Activated T-helper 2 cell treated with anti-CD3 and anti-CD28 coated beads, Interferon-gamma antibody, Interleukin-2, Interleukin-4, amounts not matched to agents 10 μg/mL and 5 μg/mL and 100 μg/mL, durations not matched to agents 14 hours and 24 hours and 36 hours (primary cell): ENCODE data around the gene GBP1. TPM values are rescaled to one million over a fixed set of nuclear protein-coding genes. Genes with fewer than 3 reads are reported as not detected.
"Not testable (repeated sequence)": the region's sequence is repeated elsewhere in the genome, so short reads cannot be mapped to it uniquely, and the experiment has no call there.

ENCODE experiments used
- DNase-seq: peaks from one replicate; pipeline ENCODE4 v3.0.0; 2021; ENCODE audit warnings: low spot score
- H3K27ac Mint-ChIP-seq: one replicate; pipeline ENCODE4 v1.8.0; 2021; ENCODE audit warnings: mixed read lengths
- H3K27me3 Mint-ChIP-seq: one replicate; pipeline ENCODE4 v1.8.0; 2021; ENCODE audit warnings: low read depth, mixed read lengths
- H3K36me3 Mint-ChIP-seq: one replicate; pipeline ENCODE4 v1.8.0; 2021; ENCODE audit warnings: low read depth, mixed read lengths
- H3K4me1 Mint-ChIP-seq: one replicate; pipeline ENCODE4 v1.8.0; 2021; ENCODE audit warnings: low read depth, mixed read lengths
- H3K4me3 Mint-ChIP-seq: one replicate; pipeline ENCODE4 v1.8.0; 2021; ENCODE audit warnings: low read depth, mild to moderate bottlenecking, moderate library complexity, mixed read lengths
- H3K9me3 Mint-ChIP-seq: one replicate; pipeline ENCODE4 v1.8.0; 2021; ENCODE audit warnings: mixed read lengths
- intact Hi-C: fragments of 100-400 bp; cut with micrococcal nuclease; formaldehyde crosslinking; loops from one replicate; pipeline ENCODE4 v1.15.1; 2023
- total RNA-seq: library from RNA; stranded (reverse); gene quantifications from 2 replicates; pipeline ENCODE4 v1.2.3, GENCODE V29; 2022

Gene GBP1
- total RNA-seq, 1 donor from 2014 or later, result 40.0 TPM

DNA sequence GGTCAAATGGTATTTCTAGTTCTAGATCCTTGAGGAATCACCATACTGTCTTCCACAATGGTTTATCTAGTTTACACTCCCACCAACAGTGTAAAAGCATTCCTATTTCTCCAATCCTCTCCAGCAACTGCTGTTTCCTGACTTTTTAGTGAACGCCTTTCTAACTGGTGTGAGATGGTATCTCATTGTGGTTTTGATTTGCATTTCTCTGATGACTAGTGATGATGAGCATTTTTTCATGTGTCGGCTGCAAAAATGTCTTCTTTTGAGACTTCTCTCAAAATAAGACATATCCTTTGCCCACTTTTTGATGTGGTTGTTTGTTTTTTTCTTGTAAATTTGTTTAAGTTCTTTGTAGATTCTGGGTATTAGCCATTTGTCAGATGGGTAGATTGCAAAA lies 36.0 kb downstream of the GBP1 start:
- Mint-ChIP-seq H3K27ac (peak overlapping the region; percentile 37), H3K9me3 (peaks cover 55% of the 10 kb centered on the region), H3K4me1 (peaks cover 34% of the 10 kb centered on the region), H3K36me3 (peaks cover 46% of the 10 kb centered on the region)
- H3K4me3 Mint-ChIP-seq, DNase-seq, H3K27me3 Mint-ChIP-seq: not testable (repeated sequence)
- intact Hi-C loops, result loop anchor here (1.0 kb wide), 1 partner anchor 17 kb away; no protein-coding TSS in a partner anchor

DNA sequence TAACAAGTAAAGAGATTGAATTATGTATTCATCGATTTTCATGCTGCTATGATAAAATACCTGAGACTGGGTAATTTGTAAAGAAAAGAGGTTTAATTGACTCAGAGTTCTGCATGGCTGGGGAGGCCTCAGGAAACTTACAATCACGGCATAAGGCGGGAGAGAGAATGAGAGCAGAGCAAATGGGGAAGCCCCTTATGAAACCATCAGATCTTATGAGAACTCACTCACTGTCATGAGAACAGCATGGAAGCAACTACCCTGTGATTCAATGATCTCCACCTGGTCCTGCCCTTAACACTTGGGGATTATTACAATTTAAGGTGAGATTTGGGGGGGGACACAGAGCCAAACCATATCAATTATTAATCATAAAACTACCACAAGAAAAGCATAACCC lies 39.1 kb downstream of the GBP1 start:
- peaks cover 41% of the 10 kb centered on the region for H3K4me1 Mint-ChIP-seq
- H3K4me3 Mint-ChIP-seq, result no peak overlapping the region
- H3K36me3 Mint-ChIP-seq, result peaks cover 36% of the 10 kb centered on the region
- no peak overlapping the region for H3K27ac Mint-ChIP-seq
- intact Hi-C loops, result no loop called here
- H3K9me3 Mint-ChIP-seq, result peaks cover 30% of the 10 kb centered on the region
- no peaks in the 10 kb centered on the region for H3K27me3 Mint-ChIP-seq
- no peak for DNase-seq

DNA sequence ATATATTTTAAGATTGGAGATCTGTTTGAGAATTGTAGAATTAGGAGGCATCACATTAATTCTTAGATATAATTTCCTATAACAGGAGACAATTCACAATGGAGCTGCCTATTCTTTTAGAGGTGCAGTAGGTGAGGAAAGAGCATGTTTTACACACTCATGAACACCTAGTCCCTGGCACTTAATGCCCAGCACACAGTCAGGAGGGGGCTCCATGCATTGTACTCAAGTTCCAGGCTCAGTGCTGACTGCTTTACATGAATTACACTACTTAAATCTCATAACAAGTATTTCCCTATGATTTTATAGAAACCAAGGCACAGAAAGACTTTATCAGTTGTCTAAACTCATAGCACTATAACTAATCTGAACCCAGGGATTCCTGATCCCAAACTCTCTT lies 42.0 kb downstream of the GBP1 start:
- Mint-ChIP-seq H3K27me3 (no peaks in the 10 kb centered on the region), H3K4me3 (peak overlapping the region; percentile 93), H3K27ac (peak overlapping the region; percentile 79), H3K9me3 (peaks cover 20% of the 10 kb centered on the region), H3K36me3 (peaks cover 52% of the 10 kb centered on the region), H3K4me1 (peaks cover 43% of the 10 kb centered on the region)
- no peak for DNase-seq
- intact Hi-C loops, result loop anchor here (2.0 kb wide), 3 partner anchors 18 to 42 kb away; partner anchors contain the start of gene GBP1

DNA sequence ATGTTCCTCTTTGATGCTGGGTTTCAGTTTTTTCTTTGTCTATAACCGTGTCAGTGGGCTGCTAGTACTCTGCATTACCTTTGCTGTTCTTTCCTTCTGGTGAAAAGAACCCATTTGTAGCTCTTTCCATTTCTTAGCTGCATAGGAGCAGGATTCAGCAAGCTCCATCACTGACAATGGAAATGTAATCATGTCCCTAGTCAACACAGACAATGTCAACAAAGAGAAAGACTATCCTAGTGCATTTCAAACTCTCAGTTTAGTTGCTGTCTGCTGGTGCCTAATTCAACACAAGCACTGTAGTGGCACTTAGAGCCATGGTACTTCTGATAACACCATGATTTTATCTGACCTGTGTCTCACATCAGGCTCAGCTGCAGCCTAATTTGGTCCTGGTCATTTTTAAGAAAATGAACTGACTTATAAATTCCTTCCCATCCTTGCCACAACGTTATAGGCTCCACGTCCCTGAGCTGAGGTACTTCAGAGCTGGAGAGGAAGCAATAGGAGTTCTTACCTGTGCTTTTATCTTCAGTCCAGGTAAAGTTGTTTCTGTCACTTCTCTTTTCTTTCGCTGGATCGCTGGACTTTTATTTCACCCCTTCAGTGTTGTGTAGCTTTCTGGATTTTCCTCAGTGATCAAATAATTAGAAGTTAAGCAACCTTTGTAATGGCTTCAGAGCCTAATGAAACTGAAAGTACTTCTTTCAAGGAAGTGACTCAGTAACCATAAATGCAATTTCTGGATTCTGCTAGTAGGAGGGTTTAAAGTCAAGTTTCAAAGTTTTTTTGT lies 42.6 kb downstream of the GBP1 start, which contains the start of gene GBP3:
TSS of gene GBP3 (minus strand) at position 700 of the 793 bp plus-strand sequence. CDS start 2,145 bp downstream, outside the sequence.
- Mint-ChIP-seq H3K27ac (peak within 1 kb of the TSS; percentile 79), H3K36me3 (peaks cover 52% of the 10 kb centered on the region), H3K9me3 (peaks cover 20% of the 10 kb centered on the region), H3K4me1 (peaks cover 46% of the 10 kb centered on the region), H3K27me3 (no peaks in the 10 kb centered on the region), H3K4me3 (peak within 1 kb of the TSS; percentile 93)
- no peak for DNase-seq
- intact Hi-C loops, result loop anchor here (2.0 kb wide), 3 partner anchors 18 to 42 kb away; partner anchors contain the start of gene GBP1

DNA sequence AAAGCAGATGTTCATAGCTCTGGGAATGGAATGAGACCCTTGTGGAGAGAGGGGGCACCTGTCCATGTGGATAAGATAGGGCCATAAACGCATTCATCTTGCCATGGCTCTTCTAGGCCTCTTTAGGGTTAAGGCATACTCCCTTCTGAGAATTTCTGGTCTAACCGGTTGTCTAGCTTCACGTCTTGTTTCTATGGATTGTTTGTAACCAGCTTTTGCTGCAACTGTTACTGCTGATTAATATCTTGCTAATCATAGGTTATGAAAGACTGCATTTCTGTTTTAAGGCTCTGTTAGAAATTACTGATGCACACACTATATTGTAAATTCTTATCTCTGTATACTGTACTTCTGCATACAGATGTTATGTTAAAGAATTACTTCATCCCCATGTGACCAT lies 46.7 kb downstream of the GBP1 start:
- not testable (repeated sequence) for DNase-seq
- Mint-ChIP-seq H3K36me3 (peaks cover 76% of the 10 kb centered on the region), H3K4me1 (peaks cover 46% of the 10 kb centered on the region)

DNA sequence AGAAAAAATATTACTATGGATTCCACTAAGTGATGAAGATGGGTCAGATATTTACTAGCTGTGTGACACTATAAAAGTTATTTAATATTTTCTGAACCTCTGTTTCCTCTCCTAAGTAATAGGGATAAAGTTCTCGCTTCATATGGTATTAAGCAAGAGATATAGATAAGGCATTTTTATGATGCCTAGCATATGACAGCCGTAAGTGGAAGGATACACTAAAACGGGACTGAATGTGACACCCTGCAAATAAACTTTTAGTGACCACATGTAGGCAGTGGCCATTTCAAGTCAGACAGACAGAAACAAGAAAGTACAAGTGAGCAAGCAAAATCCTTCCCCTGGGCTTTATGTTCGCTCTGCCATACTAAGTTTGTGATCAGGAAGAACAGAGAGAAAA lies 56.5 kb downstream of the GBP1 start:
- Mint-ChIP-seq H3K36me3 (peaks cover 81% of the 10 kb centered on the region), H3K27me3 (no peaks in the 10 kb centered on the region), H3K4me1 (no peaks in the 10 kb centered on the region), H3K9me3 (peaks cover 6% of the 10 kb centered on the region), H3K27ac (no peak overlapping the region), H3K4me3 (no peak overlapping the region)
- no peak for DNase-seq
- intact Hi-C loops, result no loop called here

More for the DNA sequence above, 46.7 kb downstream of the GBP1 start:
- H3K27ac Mint-ChIP-seq, H3K9me3 Mint-ChIP-seq, H3K27me3 Mint-ChIP-seq, intact Hi-C loops, H3K4me3 Mint-ChIP-seq: not testable (repeated sequence)

DNA sequence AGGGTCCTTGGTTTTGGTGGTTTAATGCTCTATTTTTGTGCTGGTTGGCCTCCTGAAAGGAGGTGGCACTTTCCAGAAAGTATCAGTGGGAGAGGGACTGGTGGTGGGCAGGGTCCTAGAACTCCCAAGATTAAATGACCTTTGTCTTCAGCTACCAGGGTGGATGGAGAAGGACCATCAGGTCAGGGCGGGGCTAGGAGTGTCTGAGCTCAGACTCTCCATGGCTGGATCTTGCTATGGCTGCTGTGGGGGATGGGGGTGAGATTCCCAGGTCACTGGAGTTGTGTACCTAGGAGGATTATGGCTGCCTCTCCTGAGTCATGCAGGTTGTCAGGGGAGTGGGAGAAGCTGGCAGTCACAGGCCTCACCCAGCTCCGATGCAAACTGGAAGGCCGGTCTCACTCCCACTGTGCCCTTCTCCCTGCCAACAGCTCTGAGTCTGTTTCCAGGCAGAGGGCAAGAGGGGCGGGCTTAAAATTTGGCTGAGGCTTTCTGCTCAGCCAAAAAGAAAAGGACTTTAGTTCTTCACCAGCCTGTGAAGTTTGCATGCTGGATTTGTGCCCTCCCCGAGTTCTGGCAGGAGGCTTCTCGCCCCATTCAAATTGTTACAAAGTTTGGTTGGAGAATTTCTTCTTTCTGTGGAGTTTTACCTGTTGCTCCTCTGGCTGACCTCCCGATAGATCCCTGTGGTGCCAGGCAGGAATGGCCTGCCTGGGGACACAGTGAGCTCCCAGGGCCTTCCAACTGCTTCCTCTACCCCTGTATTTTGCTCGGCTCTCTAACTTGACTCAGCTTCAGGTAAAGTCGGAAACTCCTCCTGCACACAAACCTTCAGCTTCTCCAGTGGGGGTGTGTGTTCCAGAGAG lies 59.5 kb downstream of the GBP1 start:
- H3K36me3 Mint-ChIP-seq, result peaks cover 68% of the 10 kb centered on the region
- H3K4me1 Mint-ChIP-seq, result peaks cover 13% of the 10 kb centered on the region
- H3K9me3 Mint-ChIP-seq, result peaks cover 9% of the 10 kb centered on the region
- H3K27me3 Mint-ChIP-seq, result peaks cover 2% of the 10 kb centered on the region
- H3K27ac Mint-ChIP-seq, result no peak overlapping the region
- DNase-seq, result no peak
- no peak overlapping the region for H3K4me3 Mint-ChIP-seq
- intact Hi-C loops, result no loop called here

Other genes starting within 250 kb of the GBP1 start
- 37.6 and 42.2 TPM in 2 replicates for gene GTF2B, start 173.6 kb downstream of the GBP1 start, total RNA-seq
- gene KYAT3, start 72.6 kb downstream of the GBP1 start, total RNA-seq, result 32.6 and 33.9 TPM in 2 replicates
- gene RBMXL1, start 72.6 kb downstream of the GBP1 start, total RNA-seq, result 27.8 and 28.7 TPM in 2 replicates
- gene GBP3, start 42.3 kb downstream of the GBP1 start, total RNA-seq, result 6.4 and 7.5 TPM in 2 replicates
- gene GBP2, start 60.9 kb upstream of the GBP1 start, total RNA-seq, result 71.9 and 74.1 TPM in 2 replicates
- gene GBP7, start 110.8 kb upstream of the GBP1 start, total RNA-seq, result not detected in 2 replicates
- gene GBP4, start 133.7 kb upstream of the GBP1 start, total RNA-seq, result 13.9 and 14.3 TPM in 2 replicates
- 34.3 TPM in 2 replicates for gene GBP5, start 207.7 kb upstream of the GBP1 start, total RNA-seq